Measurements from ENCODE around the gene TBCEL. TPM values are rescaled to one million over a fixed set of nuclear protein-coding genes. Genes with fewer than 3 reads are reported as not detected.
A peak's percentile ranks its signal among the peaks of the same experiment; 100 is the strongest.

Gene TBCEL
- 23.2 TPM for total RNA-seq (2021; ENCODE audit: unreplicated experiment)
- 11.7 TPM for polyA plus RNA-seq (2012; ENCODE audit: insufficient read length)
- Bru-seq, nascent RNA, result percentile 88 among the genes with signal in this experiment
- BruChase-seq, experiment 1, labeled RNA remaining after a 2-hour chase, result percentile 94 among the genes with signal in this experiment
- percentile 89 among the genes with signal in this experiment for BruChase-seq, experiment 2, labeled RNA remaining after a 6-hour chase
- long read RNA-seq, full-length matches to known transcripts, result 8 of 21 reads
- long read RNA-seq, partial matches to known transcripts, result 1 of 21 reads
- long read RNA-seq, other reads (novel, unspliced or antisense), result 12 of 21 reads

DNA sequence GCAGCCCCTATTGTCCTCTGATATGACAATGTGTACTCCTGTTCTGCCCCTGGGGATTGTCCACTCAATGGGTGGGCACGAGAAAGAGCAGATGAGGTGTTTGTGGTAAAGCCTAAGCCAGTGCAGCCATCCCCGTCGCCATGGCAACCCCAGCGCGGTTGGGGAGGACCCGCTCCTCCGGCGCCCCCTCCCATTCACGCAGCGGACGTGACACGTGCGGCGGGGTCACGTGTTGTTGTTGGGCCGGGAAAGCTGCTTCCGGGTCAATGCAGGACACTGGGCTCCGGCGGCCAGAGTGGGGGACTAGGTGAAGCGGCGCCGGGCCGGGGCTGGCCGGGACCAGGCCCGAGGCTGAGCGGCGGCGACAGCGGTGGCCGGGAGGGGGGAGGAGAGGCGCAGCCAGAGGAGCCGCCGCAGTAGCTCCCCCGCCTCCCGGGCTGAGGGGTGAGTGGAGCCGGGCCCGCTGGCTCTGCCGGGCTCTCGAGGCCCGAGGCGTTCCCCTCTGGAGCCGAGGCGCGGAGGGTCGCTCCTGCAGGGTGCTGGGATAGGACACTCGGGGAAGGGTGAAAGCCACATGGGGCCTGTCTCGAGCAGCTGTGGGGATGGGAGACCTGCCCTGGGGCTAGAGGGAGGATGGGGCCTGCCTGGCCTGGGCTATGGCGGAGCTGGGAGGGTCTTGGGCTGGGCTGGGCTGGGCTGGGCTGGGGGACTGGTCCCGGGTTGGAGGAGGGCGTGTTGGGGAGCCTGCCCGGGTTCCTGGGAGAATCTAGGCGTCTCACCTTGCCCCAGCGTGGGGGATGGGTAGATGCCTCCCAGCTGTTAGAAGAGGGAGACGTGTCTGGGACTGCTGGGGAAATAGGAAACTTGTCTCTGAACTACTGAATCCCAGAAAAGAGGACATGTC, at the start of gene TBCEL:
TBCEL (plus strand) TSS at position 255 of the 904 bp plus-strand sequence. CDS start 21,589 bp downstream, outside the sequence.
- DNase-seq (ENCODE audit: low read depth, low spot score), result peak; percentile 30
- ChIA-PET CTCF (interaction anchor here (0.5 kb wide), 1 partner anchor 38 kb away, joined by 3 read pairs; no protein-coding TSS in a partner anchor), POLR2A (interaction anchor here (0.6 kb wide), 2 partner anchors 62 to 135 kb away, joined by 4 to 10 read pairs; no protein-coding TSS in a partner anchor)
- peak within 1 kb of the TSS; percentile 76 to 80 for H3K4me3 ChIP-seq (ENCODE audit: low read depth in 2 of 2, low read length in 2 of 2)
- intact Hi-C loops (cut with micrococcal nuclease; ENCODE audit: unreplicated experiment), result no loop called here
- peak within 1 kb of the TSS; percentile 81 for H3K27ac ChIP-seq (ENCODE audit: low read length)
- BruUV-seq (replicated peaks), result no TSS peak
- peak; percentile 68 for TF ChIP-seq POLR2AphosphoS5 (IDR thresholded peaks at IDR 0.05; ENCODE audit: low read depth, low read length)
- peak; percentile 72; the same call in 1 of the 2 replicates for TF ChIP-seq SIN3A (IDR thresholded peaks at IDR 0.05; ENCODE audit: borderline replicate concordance, insufficient read depth, low read depth, low read length)
- TF ChIP-seq, protein P1, sequence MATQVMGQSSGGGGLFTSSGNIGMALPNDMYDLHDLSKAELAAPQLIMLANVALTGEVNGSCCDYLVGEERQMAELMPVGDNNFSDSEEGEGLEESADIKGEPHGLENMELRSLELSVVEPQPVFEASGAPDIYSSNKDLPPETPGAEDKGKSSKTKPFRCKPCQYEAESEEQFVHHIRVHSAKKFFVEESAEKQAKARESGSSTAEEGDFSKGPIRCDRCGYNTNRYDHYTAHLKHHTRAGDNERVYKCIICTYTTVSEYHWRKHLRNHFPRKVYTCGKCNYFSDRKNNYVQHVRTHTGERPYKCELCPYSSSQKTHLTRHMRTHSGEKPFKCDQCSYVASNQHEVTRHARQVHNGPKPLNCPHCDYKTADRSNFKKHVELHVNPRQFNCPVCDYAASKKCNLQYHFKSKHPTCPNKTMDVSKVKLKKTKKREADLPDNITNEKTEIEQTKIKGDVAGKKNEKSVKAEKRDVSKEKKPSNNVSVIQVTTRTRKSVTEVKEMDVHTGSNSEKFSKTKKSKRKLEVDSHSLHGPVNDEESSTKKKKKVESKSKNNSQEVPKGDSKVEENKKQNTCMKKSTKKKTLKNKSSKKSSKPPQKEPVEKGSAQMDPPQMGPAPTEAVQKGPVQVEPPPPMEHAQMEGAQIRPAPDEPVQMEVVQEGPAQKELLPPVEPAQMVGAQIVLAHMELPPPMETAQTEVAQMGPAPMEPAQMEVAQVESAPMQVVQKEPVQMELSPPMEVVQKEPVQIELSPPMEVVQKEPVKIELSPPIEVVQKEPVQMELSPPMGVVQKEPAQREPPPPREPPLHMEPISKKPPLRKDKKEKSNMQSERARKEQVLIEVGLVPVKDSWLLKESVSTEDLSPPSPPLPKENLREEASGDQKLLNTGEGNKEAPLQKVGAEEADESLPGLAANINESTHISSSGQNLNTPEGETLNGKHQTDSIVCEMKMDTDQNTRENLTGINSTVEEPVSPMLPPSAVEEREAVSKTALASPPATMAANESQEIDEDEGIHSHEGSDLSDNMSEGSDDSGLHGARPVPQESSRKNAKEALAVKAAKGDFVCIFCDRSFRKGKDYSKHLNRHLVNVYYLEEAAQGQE (IDR thresholded peaks at IDR 0.05; ENCODE audit: insufficient read depth in 1 of 2, low read depth in 2 of 2, low read length in 1 of 2), result no peak
- no peaks in the 10 kb centered on the region for H3K9me3 ChIP-seq (ENCODE audit: control insufficient read depth, insufficient read depth, low read depth, low read length)
- H3K4me1 ChIP-seq (ENCODE audit: control insufficient read depth, insufficient read depth, low read length), result peaks cover 12% of the 10 kb centered on the region
- in situ Hi-C loops (cut with HindIII; ENCODE audit: low pct_unique_long_range_greater_than_20kb, low sequenced_read_pairs), result no loop called here
- ATAC-seq, result peak; percentile 97
- peaks cover under 1% of the 10 kb centered on the region; the same call in 1 of the 2 replicates for H3K27me3 ChIP-seq (ENCODE audit: control insufficient read depth, insufficient read depth, low read length)
- H3K36me3 ChIP-seq (ENCODE audit: control insufficient read depth, insufficient read depth, low read length), result no peaks in the 10 kb centered on the region

DNA sequence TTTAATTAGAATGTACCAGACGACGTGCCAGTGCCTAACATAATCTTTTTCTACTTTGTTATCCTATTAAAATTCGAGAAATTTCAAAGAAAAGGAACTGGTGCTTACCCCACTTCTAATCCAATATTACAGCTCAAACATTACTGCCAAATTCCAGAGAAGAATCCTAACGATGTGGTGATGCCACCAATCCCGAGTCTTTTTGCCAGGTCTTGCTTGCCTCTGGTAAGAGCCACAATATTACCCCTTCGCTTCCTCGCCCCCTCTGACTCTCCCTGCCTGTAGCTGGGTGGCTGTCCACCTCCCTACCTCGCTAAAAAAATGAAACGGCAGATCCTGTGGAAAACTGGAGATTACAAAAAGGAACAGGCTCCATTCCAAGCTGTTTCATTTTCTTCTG, 49.4 kb upstream of the TBCEL start:
- Histone ChIP-seq H3K27me3 (ENCODE audit: control insufficient read depth, insufficient read depth, low read length) (peaks cover 63% of the 10 kb centered on the region), H3K9me3 (ENCODE audit: control insufficient read depth, insufficient read depth, low read depth, low read length) (no peaks in the 10 kb centered on the region), H3K36me3 (ENCODE audit: control insufficient read depth, insufficient read depth, low read length) (no peaks in the 10 kb centered on the region), H3K4me3 (ENCODE audit: low read depth in 2 of 2, low read length in 2 of 2) (no peak overlapping the region), H3K27ac (ENCODE audit: low read length) (no peak overlapping the region), H3K4me1 (ENCODE audit: control insufficient read depth, insufficient read depth, low read length) (no peaks in the 10 kb centered on the region)
- ChIA-PET POLR2A (no interaction called here), CTCF (no interaction called here)
- intact Hi-C loops (cut with micrococcal nuclease; ENCODE audit: unreplicated experiment) (no loop called here), in situ Hi-C loops (cut with HindIII; ENCODE audit: low pct_unique_long_range_greater_than_20kb, low sequenced_read_pairs) (no loop called here)
- no peak for ATAC-seq
- DNase-seq (ENCODE audit: low read depth, low spot score), result no peak
- TF ChIP-seq CTCF (IDR thresholded peaks at IDR 0.05) (no peak), SIN3A (IDR thresholded peaks at IDR 0.05; ENCODE audit: borderline replicate concordance, insufficient read depth, low read depth, low read length) (no peak), TCF7L2 (IDR thresholded peaks at IDR 0.05; ENCODE audit: low read depth, low read length) (no peak), POLR2AphosphoS5 (IDR thresholded peaks at IDR 0.05; ENCODE audit: low read depth, low read length) (no peak)
- TF ChIP-seq, protein P1 (IDR thresholded peaks at IDR 0.05; ENCODE audit: insufficient read depth in 1 of 2, low read depth in 2 of 2, low read length in 1 of 2), result no peak
- no TSS peak for BruUV-seq (replicated peaks)

Measured in Panc1 (cell line).